IPS-20b (cell line): ENCODE measurements around the gene FLT4.
A peak's percentile ranks its signal among the peaks of the same experiment; 100 is the strongest.
"Not testable (repeated sequence)": the region's sequence is repeated elsewhere in the genome, so short reads cannot be mapped to it uniquely, and the experiment has no call there.

Source experiments
- H3K27ac ChIP-seq: one replicate; pipeline ENCODE4 v1.5.1; 2013; ENCODE audit warnings: low read length
- H3K27me3 ChIP-seq: 2 replicates; pipeline ENCODE4 v1.6.1; 2013; ENCODE audit warnings: mild to moderate bottlenecking, low read length, inconsistent platforms; ENCODE audit not compliant: insufficient read depth
- H3K36me3 ChIP-seq: 2 replicates; pipeline ENCODE4 v1.6.1; 2013; ENCODE audit warnings: low read depth, mild to moderate bottlenecking, inconsistent platforms, low read length, moderate library complexity; ENCODE audit not compliant: insufficient read depth
- H3K4me1 ChIP-seq: 2 replicates; pipeline ENCODE4 v1.6.1; 2013; ENCODE audit warnings: mild to moderate bottlenecking, control low read depth, inconsistent platforms, low read length, moderate library complexity; ENCODE audit not compliant: insufficient read depth
- H3K4me3 ChIP-seq: 2 replicates; pipeline ENCODE4 v1.5.1; 2013; ENCODE audit warnings: mild to moderate bottlenecking, low read length, inconsistent platforms
- H3K9ac ChIP-seq: 2 replicates; pipeline ENCODE4 v1.6.1; 2013; ENCODE audit warnings: low read depth, mild to moderate bottlenecking, inconsistent platforms, low read length, moderate library complexity
- H3K9me3 ChIP-seq: 2 replicates; pipeline ENCODE4 v1.6.1; 2013; ENCODE audit warnings: mild to moderate bottlenecking, low read depth, low read length, inconsistent platforms; ENCODE audit not compliant: insufficient read depth

Gene FLT4

DNA sequence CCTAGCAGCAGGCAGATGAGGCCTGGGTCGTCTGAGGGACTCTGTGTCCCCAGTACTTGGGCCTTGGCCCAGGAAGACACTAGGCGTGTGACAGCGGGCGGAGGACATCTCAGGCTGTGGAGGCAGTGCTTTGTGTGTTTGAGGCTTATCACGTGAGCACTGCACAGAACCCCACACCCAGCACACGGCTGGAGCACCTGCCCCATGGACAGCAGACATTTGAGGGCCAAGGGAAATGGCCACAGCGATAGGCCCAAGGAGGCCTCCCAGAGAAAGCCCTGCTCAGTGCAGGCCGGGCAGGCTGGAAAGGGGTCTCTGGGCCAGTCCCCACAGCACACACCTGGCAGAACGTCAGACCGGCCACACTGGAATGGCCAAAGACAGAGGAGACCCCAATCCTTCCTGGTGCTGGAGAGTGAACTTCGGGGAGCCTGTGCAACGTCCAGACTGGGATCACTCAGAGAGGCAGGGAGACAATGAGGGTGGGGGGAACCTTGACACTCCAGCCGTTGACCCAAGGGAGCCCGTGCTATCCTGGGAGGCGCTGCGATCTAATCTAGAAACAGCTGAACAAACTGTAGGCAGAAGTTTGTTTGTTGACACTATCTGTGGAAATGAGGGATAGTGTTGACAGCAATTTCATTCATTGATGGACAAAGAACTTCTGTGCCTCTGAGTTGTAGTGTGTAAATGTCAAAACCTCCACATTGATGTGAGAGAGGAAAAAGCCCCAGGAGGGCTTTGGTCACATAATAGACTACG is 19.6 kb upstream of the FLT4 start:
- Histone ChIP-seq H3K4me3 (no peak overlapping the region), H3K9me3 (no peaks in the 10 kb centered on the region), H3K9ac (no peak overlapping the region), H3K27ac (no peak overlapping the region), H3K36me3 (no peaks in the 10 kb centered on the region), H3K4me1 (peaks cover 5% of the 10 kb centered on the region), H3K27me3 (peaks cover 27% of the 10 kb centered on the region)

DNA sequence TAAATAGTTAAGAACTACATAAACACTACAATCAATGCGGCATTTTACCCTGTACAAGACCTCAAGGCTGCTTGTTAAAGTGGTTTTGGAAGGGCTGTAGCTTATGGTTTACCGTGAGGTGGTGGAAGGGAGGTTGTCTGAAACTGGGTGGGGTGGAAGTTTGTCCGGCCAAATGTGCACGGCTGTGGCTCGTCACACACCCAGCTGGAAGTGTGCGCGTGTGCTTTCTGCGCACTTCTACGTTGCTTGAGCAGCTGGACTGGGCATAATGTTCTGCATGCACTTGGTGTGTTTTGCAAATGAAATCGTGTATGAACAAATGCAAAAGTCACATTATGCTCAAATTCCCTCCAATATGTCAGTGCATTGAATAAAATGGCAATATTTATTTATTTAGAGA is 17.4 kb upstream of the FLT4 start:
- Histone ChIP-seq H3K9ac (no peak overlapping the region), H3K36me3 (no peaks in the 10 kb centered on the region), H3K27ac (no peak overlapping the region), H3K4me1 (peaks cover 5% of the 10 kb centered on the region), H3K9me3 (no peaks in the 10 kb centered on the region), H3K4me3 (no peak overlapping the region), H3K27me3 (peaks cover 9% of the 10 kb centered on the region)

- Histone ChIP-seq H3K9me3 (no peaks in the 10 kb centered on the region), H3K9ac (no peak overlapping the region), H3K4me3 (no peak overlapping the region), H3K36me3 (no peaks in the 10 kb centered on the region), H3K27me3 (no peaks in the 10 kb centered on the region), H3K4me1 (peaks cover 5% of the 10 kb centered on the region), H3K27ac (no peak overlapping the region)
Observed at GRCh38 chr5:180665682-180666404, 16.4 kb upstream of the FLT4 start.

DNA sequence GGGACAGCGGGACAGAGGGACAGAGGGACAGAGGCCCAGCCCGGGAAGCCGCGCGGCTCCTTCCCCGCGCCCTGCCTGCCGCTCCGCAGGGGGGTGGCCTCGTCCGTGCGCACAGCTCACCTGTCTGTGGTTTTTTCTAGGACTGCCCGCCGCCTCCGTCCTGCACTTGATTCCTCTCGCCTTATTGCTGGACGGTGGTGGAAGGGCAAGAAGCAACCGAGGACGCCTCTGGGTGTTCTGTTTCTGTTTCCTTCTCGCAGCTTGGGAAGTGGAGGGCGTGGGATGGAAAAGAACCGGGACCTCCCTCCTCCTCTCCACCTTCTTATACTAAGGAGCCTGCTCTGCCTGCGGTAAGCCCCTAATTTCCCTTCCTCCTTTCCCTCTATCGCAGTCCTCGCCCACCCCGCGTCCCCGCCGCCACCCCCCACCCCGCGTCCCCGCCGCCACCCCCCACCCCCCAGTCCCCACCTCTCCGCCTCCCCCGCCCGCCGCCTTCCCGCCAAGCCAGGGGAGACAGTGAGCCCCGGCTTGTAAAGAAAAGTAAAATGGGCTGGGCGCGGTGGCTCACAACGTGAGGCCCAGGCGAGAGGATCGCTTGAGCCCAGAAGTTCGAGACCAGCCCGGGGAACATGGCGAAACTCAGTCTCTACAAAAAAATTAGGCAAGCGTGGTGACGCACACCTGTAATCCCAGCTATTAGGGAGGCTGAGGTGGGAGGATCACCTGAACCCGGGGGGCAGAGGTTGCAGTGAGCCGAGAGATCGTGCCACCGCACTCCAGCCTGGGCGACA is 9.6 kb upstream of the FLT4 start:
- Histone ChIP-seq H3K9me3 (no peaks in the 10 kb centered on the region), H3K4me3 (peak overlapping the region; percentile 65), H3K36me3 (no peaks in the 10 kb centered on the region), H3K27ac (no peak overlapping the region), H3K27me3 (peaks cover 11% of the 10 kb centered on the region), H3K4me1 (no peaks in the 10 kb centered on the region), H3K9ac (no peak overlapping the region)

DNA sequence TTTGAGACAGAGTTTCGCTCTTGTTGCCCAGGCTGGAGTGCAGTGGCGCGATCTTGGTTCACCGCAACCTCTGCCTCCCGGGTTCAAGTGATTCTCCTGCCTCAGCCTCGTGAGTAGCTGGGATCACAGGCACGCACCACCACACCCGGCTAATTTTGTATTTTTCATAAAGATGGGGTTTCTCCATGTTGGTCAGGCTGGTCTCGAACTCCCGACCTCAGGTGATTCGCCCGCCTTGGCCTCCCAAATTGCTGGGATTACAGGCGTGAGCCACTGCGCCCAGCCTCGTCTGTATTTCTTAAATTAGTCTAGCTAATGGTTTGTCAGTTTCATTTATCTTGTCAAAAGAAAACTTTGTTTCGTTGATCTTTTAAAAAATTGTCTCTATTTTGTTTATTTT is 5.8 kb upstream of the FLT4 start:
- not testable (repeated sequence) for H3K9ac ChIP-seq, H3K9me3 ChIP-seq, H3K36me3 ChIP-seq, H3K4me3 ChIP-seq, H3K27ac ChIP-seq, H3K4me1 ChIP-seq
- H3K27me3 ChIP-seq: peaks cover 40% of the 10 kb centered on the region

GRCh38 chr5:180652771-180653170 is 3.4 kb upstream of the FLT4 start:
- H3K27ac ChIP-seq: no peak overlapping the region
- peaks cover 53% of the 10 kb centered on the region for H3K27me3 ChIP-seq
- no peak overlapping the region for H3K4me3 ChIP-seq
- no peaks in the 10 kb centered on the region for H3K9me3 ChIP-seq
- H3K36me3 ChIP-seq: no peaks in the 10 kb centered on the region
- H3K4me1 ChIP-seq: no peaks in the 10 kb centered on the region; the same call in 1 of the 2 replicates
- no peak overlapping the region for H3K9ac ChIP-seq

- Histone ChIP-seq H3K9me3 (no peaks in the 10 kb centered on the region), H3K4me3 (no peak overlapping the region), H3K27me3 (peaks cover 57% of the 10 kb centered on the region), H3K9ac (no peak overlapping the region), H3K36me3 (no peaks in the 10 kb centered on the region), H3K27ac (no peak overlapping the region), H3K4me1 (no peaks in the 10 kb centered on the region; the same call in 1 of the 2 replicates)
Observed at GRCh38 chr5:180652346-180652745, 2.9 kb upstream of the FLT4 start.

DNA sequence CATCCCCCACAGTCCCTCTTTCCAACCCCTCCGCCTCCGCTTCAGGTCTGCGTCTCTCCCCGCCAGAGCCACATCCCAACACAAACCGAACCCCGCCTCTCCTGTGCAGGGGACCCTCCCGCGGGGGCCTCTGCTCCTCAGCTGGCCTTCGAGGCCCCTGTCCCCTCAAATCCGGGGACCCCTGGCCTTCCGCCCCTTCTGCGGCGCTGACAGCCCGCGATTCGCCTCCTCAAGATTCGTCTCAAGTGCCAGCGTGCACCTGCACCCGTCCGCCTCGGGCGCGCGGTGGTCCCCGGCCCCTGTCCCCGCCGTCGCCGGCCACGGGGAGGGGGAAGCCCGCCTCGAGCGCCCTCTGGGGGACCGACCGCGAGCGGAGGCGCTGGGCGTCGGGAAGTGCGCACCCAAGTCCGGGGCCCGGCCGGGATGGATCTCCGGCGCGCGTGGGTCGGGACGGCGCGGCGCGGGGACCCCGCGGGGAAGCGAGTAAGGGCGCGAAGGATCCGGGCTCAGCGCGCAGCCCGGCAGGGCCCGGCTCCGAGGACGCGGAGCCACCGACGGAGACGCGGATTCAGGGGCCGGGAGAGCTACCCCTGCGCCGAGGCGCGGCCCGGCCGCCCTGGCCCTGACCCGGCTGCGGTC is 623 bp downstream of the FLT4 start:
- Histone ChIP-seq H3K4me1 (no peaks in the 10 kb centered on the region; the same call in 1 of the 2 replicates), H3K4me3 (peak overlapping the region; percentile 63; the same call in 1 of the 2 replicates), H3K9ac (no peak overlapping the region), H3K27ac (no peak overlapping the region), H3K36me3 (no peaks in the 10 kb centered on the region), H3K9me3 (no peaks in the 10 kb centered on the region), H3K27me3 (peaks cover 77% of the 10 kb centered on the region)

DNA sequence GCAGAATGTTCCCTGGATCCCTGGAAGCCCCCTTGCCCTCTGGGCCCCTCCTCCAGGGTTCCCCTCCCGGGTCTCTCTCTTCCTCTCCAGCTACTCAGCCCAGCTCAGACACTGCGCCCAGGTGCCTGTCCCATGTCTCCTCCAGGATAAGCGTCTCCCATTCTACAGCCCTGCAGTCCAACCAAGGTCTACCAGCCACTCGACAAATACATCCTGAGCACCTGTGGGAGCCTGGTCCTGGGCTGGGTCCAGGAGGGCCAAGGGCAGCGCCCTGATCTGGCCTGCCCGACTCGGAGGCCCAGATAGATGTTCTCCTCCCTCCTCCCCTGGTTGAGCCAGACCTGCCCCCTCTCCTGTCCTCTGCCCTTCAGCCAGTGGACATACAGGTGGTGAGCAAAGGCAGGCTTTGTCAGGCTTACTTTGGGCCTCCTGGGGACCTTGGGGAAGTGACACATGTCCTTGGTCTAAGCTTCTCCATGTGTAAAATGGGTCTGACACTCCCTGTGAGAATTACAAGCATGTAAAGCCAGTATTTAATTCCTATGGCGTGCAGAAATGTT is 1.4 kb downstream of the FLT4 start:
- Histone ChIP-seq H3K4me1 (no peaks in the 10 kb centered on the region; the same call in 1 of the 2 replicates), H3K4me3 (peak overlapping the region; percentile 63; the same call in 1 of the 2 replicates), H3K27ac (no peak overlapping the region), H3K27me3 (peaks cover 75% of the 10 kb centered on the region), H3K9me3 (no peaks in the 10 kb centered on the region), H3K36me3 (no peaks in the 10 kb centered on the region), H3K9ac (no peak overlapping the region)

DNA sequence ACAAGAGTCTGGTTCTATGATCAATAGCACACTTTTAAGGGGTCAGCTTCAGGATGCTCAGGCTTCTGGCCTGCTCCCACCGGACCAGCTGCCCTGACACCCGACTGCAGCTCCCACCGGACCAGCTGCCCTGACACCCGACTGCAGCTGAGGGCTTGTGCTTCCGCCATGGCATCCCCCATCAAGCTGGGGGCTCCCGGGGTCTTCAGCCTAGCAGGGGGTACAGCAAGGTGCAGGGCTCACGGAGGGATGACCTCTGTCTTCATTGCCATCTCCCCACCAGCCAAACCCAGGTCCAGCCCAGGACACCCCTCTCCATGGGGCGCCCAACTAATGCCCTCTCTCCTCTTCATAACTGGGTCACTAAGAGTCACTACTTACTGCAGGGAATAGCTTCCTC is 1.9 kb downstream of the FLT4 start:
- Histone ChIP-seq H3K9me3 (no peaks in the 10 kb centered on the region), H3K36me3 (no peaks in the 10 kb centered on the region), H3K9ac (no peak overlapping the region), H3K4me1 (no peaks in the 10 kb centered on the region; the same call in 1 of the 2 replicates), H3K4me3 (no peak overlapping the region), H3K27ac (no peak overlapping the region), H3K27me3 (peaks cover 69% of the 10 kb centered on the region)

DNA sequence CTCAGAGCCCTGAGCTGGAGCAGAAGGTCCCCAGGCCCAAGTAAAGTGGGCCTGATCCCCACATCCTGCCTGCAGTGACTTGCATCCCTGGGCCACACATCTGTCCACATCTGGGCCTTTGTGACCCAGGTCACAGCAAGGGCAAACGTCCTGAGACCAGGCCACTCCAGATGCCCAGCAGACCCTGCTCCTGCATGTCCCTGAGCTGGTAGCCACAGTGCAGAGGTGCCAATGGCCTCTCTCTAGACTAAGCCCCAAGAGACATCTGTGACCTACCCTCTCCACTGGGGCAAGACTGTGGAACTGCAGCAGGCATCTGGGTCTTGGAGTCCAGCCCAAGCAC is 2.5 kb downstream of the FLT4 start:
- Histone ChIP-seq H3K4me3 (no peak overlapping the region), H3K9me3 (no peaks in the 10 kb centered on the region), H3K36me3 (no peaks in the 10 kb centered on the region), H3K4me1 (no peaks in the 10 kb centered on the region; the same call in 1 of the 2 replicates), H3K9ac (no peak overlapping the region), H3K27me3 (peaks cover 64% of the 10 kb centered on the region), H3K27ac (no peak overlapping the region)
